OCI-LY3 (cell line): Measurements from ENCODE around the gene RBM17.

ENCODE experiments used
- EZH2phosphoT487 ChIP-seq: fragments of 200-600 bp; shearing (Covaris generic); IDR thresholded peaks from 2 replicates; pipeline ENCODE4 v1.6.1; 2018; ENCODE audit warnings: antibody characterized with exemption, mixed run types, low read depth
- TF ChIP-seq, protein P1 (sequence below): fragments of 200-600, 300-600 bp; sonication (generic); IDR thresholded peaks from 2 replicates; pipeline ENCODE4 v1.5.1; 2014; ENCODE audit warnings: antibody characterized with exemption, low read length, low read depth

DNA sequence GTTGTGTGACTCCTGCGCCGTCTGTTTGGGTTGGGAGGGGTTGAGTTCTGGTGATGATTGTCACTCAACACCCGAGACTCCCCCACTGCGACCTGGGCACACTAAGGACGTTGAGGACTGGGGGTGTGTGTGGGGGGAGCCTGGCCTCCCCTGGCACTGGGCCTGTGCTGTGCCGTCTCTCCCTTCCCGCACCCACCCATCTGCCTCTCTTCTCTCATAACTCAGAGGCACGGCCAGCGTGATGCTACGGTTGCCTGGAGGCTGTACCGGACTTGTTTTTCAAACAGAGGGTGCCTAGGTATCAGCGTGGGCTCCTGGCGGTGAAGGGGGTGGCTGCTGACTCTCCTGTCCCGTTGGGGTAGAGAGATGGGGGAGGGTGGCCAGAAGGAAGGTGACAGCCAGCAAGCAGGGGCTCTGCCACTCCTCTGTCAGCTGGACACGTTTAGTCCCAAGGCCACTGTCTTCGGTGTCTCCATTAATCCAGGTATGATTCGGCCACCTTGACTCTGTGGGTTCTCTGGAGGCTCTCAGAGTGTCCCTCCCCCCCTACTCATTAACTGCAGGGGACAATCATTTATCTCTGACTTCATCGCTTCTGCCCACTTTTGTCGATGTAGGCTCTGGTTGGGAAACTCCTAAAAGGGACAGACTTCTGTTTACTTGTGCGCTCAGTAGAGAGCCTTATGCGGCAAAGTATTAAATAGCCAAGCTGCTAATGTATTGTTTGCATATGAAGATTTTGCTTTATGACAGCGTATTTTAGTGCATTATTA lies 57.4 kb downstream of the RBM17 start:
- TF ChIP-seq, protein P1, sequence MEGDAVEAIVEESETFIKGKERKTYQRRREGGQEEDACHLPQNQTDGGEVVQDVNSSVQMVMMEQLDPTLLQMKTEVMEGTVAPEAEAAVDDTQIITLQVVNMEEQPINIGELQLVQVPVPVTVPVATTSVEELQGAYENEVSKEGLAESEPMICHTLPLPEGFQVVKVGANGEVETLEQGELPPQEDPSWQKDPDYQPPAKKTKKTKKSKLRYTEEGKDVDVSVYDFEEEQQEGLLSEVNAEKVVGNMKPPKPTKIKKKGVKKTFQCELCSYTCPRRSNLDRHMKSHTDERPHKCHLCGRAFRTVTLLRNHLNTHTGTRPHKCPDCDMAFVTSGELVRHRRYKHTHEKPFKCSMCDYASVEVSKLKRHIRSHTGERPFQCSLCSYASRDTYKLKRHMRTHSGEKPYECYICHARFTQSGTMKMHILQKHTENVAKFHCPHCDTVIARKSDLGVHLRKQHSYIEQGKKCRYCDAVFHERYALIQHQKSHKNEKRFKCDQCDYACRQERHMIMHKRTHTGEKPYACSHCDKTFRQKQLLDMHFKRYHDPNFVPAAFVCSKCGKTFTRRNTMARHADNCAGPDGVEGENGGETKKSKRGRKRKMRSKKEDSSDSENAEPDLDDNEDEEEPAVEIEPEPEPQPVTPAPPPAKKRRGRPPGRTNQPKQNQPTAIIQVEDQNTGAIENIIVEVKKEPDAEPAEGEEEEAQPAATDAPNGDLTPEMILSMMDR = no peak
- TF ChIP-seq EZH2phosphoT487 = no peak
